ENCODE measurements around the gene PADI3.

Gene PADI3

DNA sequence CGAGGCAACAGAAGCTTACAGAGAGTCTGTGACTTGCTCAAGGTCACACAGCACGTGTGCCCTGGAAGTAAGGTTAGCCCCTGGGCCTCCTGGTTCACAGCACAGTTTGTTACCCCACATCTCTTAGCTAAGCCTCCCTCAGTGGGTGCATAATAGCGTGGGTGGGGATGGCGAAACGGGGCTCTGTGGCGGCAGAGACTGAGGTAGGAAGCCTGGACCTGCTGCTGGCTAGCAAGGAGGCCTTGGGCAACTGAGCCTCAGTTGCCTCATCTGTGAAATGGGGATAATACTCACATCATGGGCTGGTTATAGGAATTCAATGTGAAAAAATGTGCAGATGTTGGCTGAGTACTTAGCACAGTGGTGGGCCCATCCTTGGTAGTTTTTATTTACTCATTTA lies 59.7 kb downstream of the PADI3 start:
- H3K4me3 ChIP-seq (ENCODE audit: low read depth, low read length), result no peak overlapping the region
- no peak for TF ChIP-seq CTCF (IDR thresholded peaks at IDR 0.05; ENCODE audit: low read depth, low read length)

GRCh38 chr1:17309426-17310067 lies 60.6 kb downstream of the PADI3 start:
- no peak overlapping the region for H3K4me3 ChIP-seq (ENCODE audit: low read depth, low read length)
- TF ChIP-seq CTCF (IDR thresholded peaks at IDR 0.05; ENCODE audit: low read depth, low read length), result no peak

DNA sequence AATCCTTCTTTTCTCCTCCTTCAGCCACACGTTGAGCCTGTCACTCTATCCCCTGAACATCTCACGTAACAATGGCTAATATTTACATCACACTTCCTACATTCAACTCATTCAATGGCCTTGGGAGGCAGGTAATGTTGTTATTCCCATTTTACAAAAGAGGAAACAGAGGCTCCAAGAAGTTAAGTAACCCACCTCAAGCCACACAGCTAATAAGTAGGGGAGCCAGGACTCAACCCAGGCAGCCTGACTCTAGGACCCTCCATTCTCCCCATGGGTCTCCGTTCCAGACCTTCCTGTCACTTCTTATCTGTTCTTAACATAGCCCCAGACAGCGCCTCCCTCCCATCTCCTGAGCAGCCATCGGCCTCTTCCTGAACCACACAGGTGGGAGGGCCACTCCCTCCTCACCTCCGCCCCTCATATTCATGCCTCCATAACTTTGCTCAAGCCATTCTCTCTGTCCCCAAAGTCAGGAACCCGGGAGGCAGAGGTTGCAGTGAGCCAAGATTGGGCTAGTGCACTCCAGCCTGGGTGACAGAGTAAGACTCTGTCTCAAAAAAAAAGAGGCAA lies 61.3 kb downstream of the PADI3 start:
- no peak for TF ChIP-seq CTCF (IDR thresholded peaks at IDR 0.05; ENCODE audit: low read depth, low read length)
- H3K4me3 ChIP-seq (ENCODE audit: low read depth, low read length), result no peak overlapping the region

DNA sequence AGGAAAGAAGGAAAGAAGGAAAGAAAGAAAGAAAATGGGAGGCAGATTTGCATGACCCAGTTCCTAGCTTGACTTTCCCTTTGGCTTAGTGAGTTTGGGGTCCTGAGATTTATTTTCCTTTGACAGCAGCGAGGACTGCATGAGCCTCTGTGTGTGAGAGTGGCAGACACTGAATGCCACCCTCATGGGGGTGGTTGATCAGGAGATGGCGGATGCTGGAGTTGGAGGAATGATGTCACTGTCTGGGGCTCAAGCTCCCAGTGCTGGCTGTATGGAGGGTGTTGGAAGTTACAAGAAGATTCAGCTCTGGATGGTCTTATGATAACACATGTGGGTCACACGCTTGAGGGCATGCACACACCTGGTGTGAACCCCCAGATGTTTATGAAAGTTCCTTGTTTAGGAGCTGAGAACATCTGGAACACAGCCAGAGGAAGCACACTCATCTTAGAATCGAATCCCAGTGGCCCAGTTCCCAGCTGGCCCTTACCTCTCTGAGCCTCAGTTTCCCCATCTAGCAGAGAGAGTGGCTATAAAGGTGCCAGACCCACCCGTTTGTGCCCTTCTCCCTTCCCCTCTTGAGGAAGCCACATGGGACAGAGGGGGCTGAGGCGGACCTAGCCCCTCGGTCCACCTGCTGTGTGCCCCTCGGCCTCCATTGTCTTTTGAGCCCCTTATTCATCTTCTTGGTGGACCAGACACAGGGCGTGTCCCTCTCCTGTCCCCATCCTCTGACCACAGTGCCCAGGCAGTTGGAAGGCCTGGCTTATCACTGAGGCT lies 64.8 kb downstream of the PADI3 start:
- no peak for TF ChIP-seq CTCF (IDR thresholded peaks at IDR 0.05; ENCODE audit: low read depth, low read length)

DNA sequence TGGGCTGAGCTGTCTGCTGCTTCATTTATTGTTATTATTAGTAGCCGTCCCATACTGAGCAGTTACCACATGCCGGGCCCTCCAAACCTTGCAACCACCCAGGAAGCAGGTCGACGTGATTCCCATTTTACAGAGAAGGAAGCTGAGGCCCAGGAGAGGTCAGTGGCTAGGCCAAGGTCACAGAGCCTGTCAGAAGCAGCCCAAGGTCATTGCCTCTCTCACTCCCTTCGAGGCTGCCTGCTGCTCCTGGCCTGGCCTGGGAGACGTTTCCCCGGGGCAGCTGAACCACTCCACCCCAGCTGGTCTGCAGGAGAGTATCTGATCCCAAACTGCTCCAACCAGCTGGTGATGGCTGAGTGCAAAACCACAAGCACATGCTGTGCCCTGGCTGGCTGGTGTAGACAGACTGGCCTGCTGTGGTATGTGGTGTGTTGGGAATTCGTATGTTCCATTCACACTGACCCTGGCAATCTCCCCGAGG lies 65.6 kb downstream of the PADI3 start:
- H3K4me3 ChIP-seq (ENCODE audit: low read depth, low read length), result no peak overlapping the region
- no peak for TF ChIP-seq CTCF (IDR thresholded peaks at IDR 0.05; ENCODE audit: low read depth, low read length)

More for the DNA sequence above, 64.8 kb downstream of the PADI3 start:
- no peak overlapping the region for H3K4me3 ChIP-seq (ENCODE audit: low read depth, low read length)

GRCh38 chr1:17315542-17316130 lies 66.7 kb downstream of the PADI3 start:
- no peak for TF ChIP-seq CTCF (IDR thresholded peaks at IDR 0.05; ENCODE audit: low read depth, low read length)
- no peak overlapping the region for H3K4me3 ChIP-seq (ENCODE audit: low read depth, low read length)

Measured in WI38 (cell line).